G401 (cell line): ENCODE results near the gene SOX18. TPM values are rescaled to one million over a fixed set of nuclear protein-coding genes. Genes with fewer than 3 reads are reported as not detected.

Experiments
- DNase-seq: peaks from one replicate; pipeline ENCODE4 v3.0.0-alpha.2; 2015; ENCODE audit warnings: low spot score
- in situ Hi-C: cut with HindIII; loops from 2 replicates; pipeline ENCODE4 v1.10.0; 2016; ENCODE audit warnings: low sequenced_read_pairs, mixed read lengths
- total RNA-seq: library from RNA; depleted of rRNA; stranded (reverse); fragments of >200 nt; shearing (Covaris generic); gene quantifications from 2 replicates; pipeline ENCODE4 v1.2.3, GENCODE V29; 2014

SOX18 gene
- total RNA-seq, 1 experiment from 2014 or later = 1.2 TPM

- in situ Hi-C loops = no loop called here
- peak; percentile 33 for DNase-seq
Measured at GRCh38 chr20:64082126-64082731, 32.8 kb upstream of the SOX18 start.

- in situ Hi-C loops = no loop called here
- DNase-seq = no peak
Measured at GRCh38 chr20:64081624-64081964, 32.2 kb upstream of the SOX18 start.

GRCh38 chr20:64080813-64081623 is 31.6 kb upstream of the SOX18 start:
- DNase-seq = peak; percentile 38
- in situ Hi-C loops = no loop called here

GRCh38 chr20:64080013-64080812 is 30.8 kb upstream of the SOX18 start, which contains the start of gene OPRL1:
Gene OPRL1 (plus strand): TSS chr20:64080082. CDS start chr20:64092721, 12,639 bp downstream.
- in situ Hi-C loops = no loop called here
- DNase-seq = peak; percentile 62

- in situ Hi-C loops = no loop called here
- no peak for DNase-seq
Measured at GRCh38 chr20:64079273-64080012, 30.0 kb upstream of the SOX18 start, which contains the start of gene RGS19. Gene RGS19 (minus strand): TSS chr20:64079518. CDS start chr20:64076886, 2,632 bp downstream.

GRCh38 chr20:64078934-64079272 is 29.5 kb upstream of the SOX18 start:
- DNase-seq = no peak
- in situ Hi-C loops = no loop called here

- DNase-seq = no peak
- in situ Hi-C loops = no loop called here
Measured at GRCh38 chr20:64077876-64078551, 28.6 kb upstream of the SOX18 start.

GRCh38 chr20:64077541-64077875 is 28.1 kb upstream of the SOX18 start:
- in situ Hi-C loops = no loop called here
- DNase-seq = no peak

- in situ Hi-C loops = no loop called here
- DNase-seq = no peak
Measured at GRCh38 chr20:64077094-64077493, 27.7 kb upstream of the SOX18 start.

- DNase-seq = no peak
- in situ Hi-C loops = no loop called here
Measured at GRCh38 chr20:64076061-64076997, 26.9 kb upstream of the SOX18 start.

- in situ Hi-C loops = no loop called here
- DNase-seq = no peak
Measured at GRCh38 chr20:64075556-64075955, 26.1 kb upstream of the SOX18 start.

GRCh38 chr20:64074963-64075362 is 25.5 kb upstream of the SOX18 start:
- in situ Hi-C loops = no loop called here

GRCh38 chr20:64074184-64074789 is 24.8 kb upstream of the SOX18 start:
- no peak for DNase-seq
- in situ Hi-C loops = no loop called here

More at GRCh38 chr20:64074963-64075362, 25.5 kb upstream of the SOX18 start:
- DNase-seq = no peak

- no peak for DNase-seq
- in situ Hi-C loops = no loop called here
Measured at GRCh38 chr20:64073476-64074183, 24.2 kb upstream of the SOX18 start.

- in situ Hi-C loops = no loop called here
- no peak for DNase-seq
Measured at GRCh38 chr20:64072498-64073063, 23.1 kb upstream of the SOX18 start.
